PFSK-1 (cell line): ENCODE data around the gene COX14.

ENCODE experiments used
- FOXP2 ChIP-seq: optimal IDR thresholded peaks from 2 replicates; pipeline ENCODE3; 2011; ENCODE audit warnings: borderline replicate concordance, control low read depth, inconsistent platforms; ENCODE audit not compliant: insufficient read depth; ENCODE audit errors: extremely low read length, extremely low read depth
- POLR2AphosphoS5 ChIP-seq: IDR thresholded peaks from 2 replicates; pipeline ENCODE4 v1.6.1; 2012; ENCODE audit warnings: low read depth, mild to moderate bottlenecking, control low read depth, low read length, moderate library complexity
- REST ChIP-seq, 2 experiments: IDR thresholded peaks; 2 replicates each; pipeline versions ENCODE4 v1.6.1 to v1.8.0; 2011 to 2012; ENCODE audit warnings: low read depth in 2 of 2, low read length in 2 of 2, control low read depth in 1 of 2, inconsistent platforms in 1 of 2, mild to moderate bottlenecking in 1 of 2, moderate library complexity in 1 of 2; ENCODE audit not compliant: insufficient read depth in 1 of 2
- SIN3A ChIP-seq: IDR thresholded peaks from 2 replicates; pipeline ENCODE4 v1.6.1; 2012; ENCODE audit warnings: mild to moderate bottlenecking, low read length, moderate library complexity, borderline replicate concordance; ENCODE audit not compliant: insufficient read depth
- TAF1 ChIP-seq: IDR thresholded peaks from 2 replicates; pipeline ENCODE4 v1.6.1; 2012; ENCODE audit warnings: low read length, control low read depth, borderline replicate concordance; ENCODE audit not compliant: insufficient read depth

COX14 gene

DNA sequence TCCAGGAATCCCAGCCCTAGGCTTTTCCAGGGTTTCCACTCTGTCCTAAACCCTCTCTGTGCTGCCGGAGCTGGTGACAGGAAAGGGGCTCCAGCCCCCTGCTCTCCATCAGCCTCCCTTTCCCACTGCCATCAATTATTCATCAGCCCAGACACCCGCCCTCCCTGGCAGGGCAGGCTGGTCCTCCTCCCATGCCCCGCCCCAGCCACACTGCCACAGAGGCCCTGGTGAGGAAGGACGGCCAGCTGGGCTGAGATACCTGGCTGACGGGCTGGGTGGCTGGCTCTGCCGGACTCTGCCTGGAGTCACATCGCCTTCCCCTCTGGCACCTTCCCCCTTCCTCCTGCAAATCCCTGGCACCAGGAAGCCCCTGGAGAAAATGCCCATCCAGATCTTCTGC is 38.8 kb upstream of the COX14 start:
- TF ChIP-seq TAF1 (no peak), POLR2AphosphoS5 (no peak)

DNA sequence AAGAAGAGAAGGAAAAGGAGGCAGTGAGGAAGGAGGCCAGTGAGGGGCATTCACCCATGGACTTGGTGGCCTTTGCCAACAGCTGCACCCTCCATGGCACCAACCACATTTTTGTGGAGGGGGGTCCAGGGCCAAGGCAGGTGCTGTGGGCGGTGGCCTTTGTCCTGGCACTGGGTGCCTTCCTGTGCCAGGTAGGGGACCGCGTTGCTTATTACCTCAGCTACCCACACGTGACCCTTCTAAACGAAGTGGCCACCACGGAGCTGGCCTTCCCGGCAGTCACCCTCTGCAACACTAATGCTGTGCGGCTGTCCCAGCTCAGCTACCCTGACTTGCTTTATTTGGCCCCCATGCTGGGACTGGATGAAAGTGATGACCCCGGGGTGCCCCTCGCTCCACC is 38.3 kb upstream of the COX14 start:
- TF ChIP-seq FOXP2 (no peak), TAF1 (no peak), SIN3A (no peak), REST (IDR thresholded peaks at IDR 0.05; ENCODE audit: insufficient read depth in 1 of 2, low read depth in 2 of 2, low read length in 2 of 2) (no peak), POLR2AphosphoS5 (no peak)

DNA sequence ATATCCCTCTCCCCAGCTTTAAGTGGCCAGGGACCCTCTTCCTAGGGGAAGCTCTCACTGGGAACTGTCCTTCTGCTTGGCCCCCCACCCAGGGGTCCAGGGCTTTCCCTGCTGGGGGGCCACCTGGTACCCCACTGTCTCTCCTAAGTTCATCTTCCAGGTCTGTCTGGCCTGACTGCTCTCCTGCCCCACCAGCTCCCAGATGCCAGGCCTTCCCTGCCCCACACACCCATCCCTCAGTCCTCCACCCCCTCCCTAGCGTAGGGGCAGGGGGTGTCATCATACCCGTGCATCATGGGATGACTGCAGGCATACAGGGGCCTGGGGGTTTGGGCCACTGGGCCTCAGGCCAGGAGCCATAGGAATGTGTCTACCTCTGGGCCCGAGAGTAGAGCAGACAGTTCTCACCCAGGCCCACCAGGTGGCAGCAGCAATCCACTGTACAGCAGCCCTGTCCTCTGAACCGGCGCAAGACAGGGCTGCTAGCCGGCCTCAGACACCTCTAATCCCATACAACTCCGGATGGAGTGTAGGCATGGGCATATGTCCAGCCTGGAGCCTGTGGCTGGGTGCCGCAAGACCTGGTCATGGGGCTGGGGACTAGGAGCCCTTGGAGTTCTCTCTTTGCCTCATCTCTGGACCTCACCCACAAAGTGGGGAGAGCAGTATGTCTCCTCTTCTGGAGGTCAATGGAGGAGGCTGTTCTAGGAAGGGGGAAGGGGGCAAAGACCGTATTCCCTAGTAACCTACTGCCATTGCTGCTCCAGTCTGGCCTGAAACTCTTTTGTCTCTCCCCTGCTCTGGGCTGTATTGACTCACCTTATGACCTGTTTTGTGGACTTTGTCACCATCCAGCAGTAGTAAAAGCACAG is 36.9 kb upstream of the COX14 start:
- TF ChIP-seq FOXP2 (peak; percentile 42), SIN3A (no peak), POLR2AphosphoS5 (no peak), REST (IDR thresholded peaks at IDR 0.05; ENCODE audit: insufficient read depth in 1 of 2, low read depth in 2 of 2, low read length in 2 of 2) (0 out of 4 replicates have a peak, but pooled peaks of 1 of the 2 experiments have one; percentile 16)

- TF ChIP-seq TAF1: no peak
These were observed 36.2 kb upstream of the COX14 start for GRCh38 chr12:50075808-50076170.

DNA sequence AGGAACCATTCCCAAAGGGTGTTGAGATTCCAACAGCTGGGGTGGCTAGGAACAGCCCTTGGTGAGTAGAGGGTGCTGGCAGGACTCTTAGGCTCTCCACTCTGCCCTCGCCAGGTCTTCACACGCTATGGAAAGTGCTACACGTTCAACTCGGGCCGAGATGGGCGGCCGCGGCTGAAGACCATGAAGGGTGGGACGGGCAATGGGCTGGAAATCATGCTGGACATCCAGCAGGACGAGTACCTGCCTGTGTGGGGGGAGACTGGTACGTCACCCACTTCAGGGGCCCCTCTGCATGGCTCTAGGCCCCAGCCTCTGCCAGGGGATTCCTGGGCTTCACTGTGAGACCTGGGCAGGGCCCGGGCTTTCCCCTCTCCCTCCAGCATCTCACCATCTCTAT is 34.9 kb upstream of the COX14 start:
- TF ChIP-seq FOXP2 (no peak), TAF1 (no peak), SIN3A (no peak), REST (IDR thresholded peaks at IDR 0.05; ENCODE audit: insufficient read depth in 1 of 2, low read depth in 2 of 2, low read length in 2 of 2) (no peak)

DNA sequence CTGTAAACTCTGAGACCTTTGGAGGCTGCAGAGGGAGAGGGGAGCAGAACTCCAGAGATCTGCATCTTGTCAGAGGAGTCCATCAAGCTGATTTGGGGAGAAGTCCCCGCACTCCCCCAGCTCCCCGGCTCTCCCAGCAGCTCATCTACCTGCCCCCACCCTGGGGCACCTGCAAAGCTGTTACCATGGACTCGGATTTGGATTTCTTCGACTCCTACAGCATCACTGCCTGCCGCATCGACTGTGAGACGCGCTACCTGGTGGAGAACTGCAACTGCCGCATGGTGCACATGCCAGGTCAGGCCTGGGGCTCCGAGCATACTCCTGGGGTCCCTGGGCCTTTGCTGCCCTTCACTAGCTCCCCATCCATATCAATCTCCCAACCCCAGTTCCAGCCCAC is 33.8 kb upstream of the COX14 start:
- TF ChIP-seq REST (IDR thresholded peaks at IDR 0.05; ENCODE audit: insufficient read depth in 1 of 2, low read depth in 2 of 2, low read length in 2 of 2) (no peak), TAF1 (no peak), FOXP2 (no peak), POLR2AphosphoS5 (no peak), SIN3A (no peak)
